ENCODE data around the gene RPTOR.

The RPTOR gene

GRCh38 chr17:80797741-80798594 lies 253.3 kb downstream of the RPTOR start:
- TF ChIP-seq GATA2 (IDR thresholded peaks at IDR 0.05; ENCODE audit: low read depth, low read length) = no peak
- no peak for TF ChIP-seq GATA3 (IDR thresholded peaks at IDR 0.05; ENCODE audit: low read depth, low read length)

DNA sequence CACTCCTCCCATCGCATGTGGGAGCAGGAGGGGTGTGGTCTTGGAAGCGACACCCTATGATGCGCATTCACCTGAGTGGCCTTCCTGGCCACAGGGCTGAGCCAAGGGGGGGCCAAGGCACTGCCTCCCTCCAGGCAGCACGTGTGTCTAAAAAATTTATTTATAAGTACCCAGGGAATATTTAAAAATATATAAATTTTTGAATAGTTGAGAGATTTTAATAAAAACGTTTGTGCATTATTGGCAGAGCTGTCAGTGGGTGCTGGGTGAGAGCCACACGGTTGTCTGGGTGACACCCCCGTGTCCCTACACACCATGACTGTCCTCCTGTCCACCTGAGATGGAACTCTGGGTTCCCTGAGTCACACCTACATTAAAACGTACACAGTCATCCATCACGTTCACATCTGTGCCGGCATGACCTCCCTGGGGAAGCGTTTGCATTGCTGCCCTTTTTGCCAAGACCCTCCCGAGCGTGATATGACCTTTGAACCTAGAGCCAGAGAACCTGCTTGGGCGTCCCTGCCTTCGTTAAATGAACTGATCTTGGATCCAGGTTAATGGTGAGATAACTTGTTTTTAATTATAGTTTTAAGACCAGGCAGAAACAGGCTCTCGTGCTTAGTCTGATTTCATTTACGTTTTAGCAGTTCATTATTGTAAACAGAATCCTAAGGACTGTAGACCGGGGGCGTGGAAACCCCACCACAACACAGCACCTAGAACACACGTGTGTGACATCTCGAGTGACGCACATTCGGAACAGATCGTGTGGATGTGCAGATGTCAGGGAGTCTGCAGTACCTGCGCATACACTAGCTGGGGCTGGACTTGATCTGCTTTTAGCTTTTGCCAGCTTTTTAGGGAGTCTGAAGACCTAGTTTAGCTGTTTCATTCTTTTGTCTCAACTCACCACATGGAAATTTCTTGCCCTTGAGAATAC lies 254.2 kb downstream of the RPTOR start:
- TF ChIP-seq GATA3 (IDR thresholded peaks at IDR 0.05; ENCODE audit: low read depth, low read length) = no peak
- no peak for TF ChIP-seq GATA2 (IDR thresholded peaks at IDR 0.05; ENCODE audit: low read depth, low read length)

- no peak for TF ChIP-seq GATA2 (IDR thresholded peaks at IDR 0.05; ENCODE audit: low read depth, low read length)
- TF ChIP-seq GATA3 (IDR thresholded peaks at IDR 0.05; ENCODE audit: low read depth, low read length) = no peak
These were observed 255.2 kb downstream of the RPTOR start for GRCh38 chr17:80799538-80800480.

- TF ChIP-seq GATA2 (IDR thresholded peaks at IDR 0.05; ENCODE audit: low read depth, low read length) (no peak), GATA3 (IDR thresholded peaks at IDR 0.05; ENCODE audit: low read depth, low read length) (no peak)
These were observed 256.1 kb downstream of the RPTOR start for GRCh38 chr17:80800481-80801391.

GRCh38 chr17:80802626-80803450 lies 258.2 kb downstream of the RPTOR start:
- no peak for TF ChIP-seq GATA3 (IDR thresholded peaks at IDR 0.05; ENCODE audit: low read depth, low read length)
- TF ChIP-seq GATA2 (IDR thresholded peaks at IDR 0.05; ENCODE audit: low read depth, low read length) = no peak

- no peak for TF ChIP-seq GATA3 (IDR thresholded peaks at IDR 0.05; ENCODE audit: low read depth, low read length)
- no peak for TF ChIP-seq GATA2 (IDR thresholded peaks at IDR 0.05; ENCODE audit: low read depth, low read length)
These were observed 259.1 kb downstream of the RPTOR start for GRCh38 chr17:80803451-80804428.

- TF ChIP-seq GATA3 (IDR thresholded peaks at IDR 0.05; ENCODE audit: low read depth, low read length) (no peak), GATA2 (IDR thresholded peaks at IDR 0.05; ENCODE audit: low read depth, low read length) (no peak)
These were observed 259.8 kb downstream of the RPTOR start for GRCh38 chr17:80804466-80804865.

DNA sequence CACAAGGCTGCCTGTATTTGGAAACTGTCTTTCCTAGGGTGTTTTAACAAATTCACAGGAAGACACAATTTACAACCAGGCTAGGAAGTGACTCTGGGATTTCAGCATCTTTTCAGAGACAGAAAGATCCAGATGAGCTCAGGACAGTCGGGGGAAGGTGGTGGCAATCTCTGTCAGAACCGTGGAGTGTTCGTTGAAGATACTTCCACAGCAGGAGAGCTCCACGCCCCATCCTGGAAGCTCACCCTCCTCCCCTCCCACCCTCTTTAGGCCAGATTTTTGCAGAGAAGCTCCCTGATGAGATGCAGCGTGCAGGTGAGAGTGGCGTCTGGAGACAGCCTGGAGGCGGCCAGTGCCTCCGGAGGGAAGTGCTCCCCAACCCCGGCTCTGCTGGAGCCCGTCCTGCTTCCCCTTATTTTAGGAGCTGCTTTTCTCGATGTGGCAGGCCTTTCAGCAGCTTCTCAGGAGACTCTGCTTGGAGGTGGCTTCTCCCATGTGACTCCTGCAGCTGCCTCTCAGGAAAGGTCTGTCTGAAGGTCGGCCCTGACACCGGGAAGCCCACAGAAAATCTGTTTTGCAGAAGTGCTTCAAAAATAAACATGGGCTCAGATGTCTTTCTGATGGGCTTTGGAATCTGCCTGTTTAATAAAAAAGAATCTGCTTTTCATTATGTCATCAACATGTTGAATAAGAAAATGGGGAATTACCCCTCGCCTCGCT lies 260.6 kb downstream of the RPTOR start:
- TF ChIP-seq GATA3 (IDR thresholded peaks at IDR 0.05; ENCODE audit: low read depth, low read length) = no peak
- TF ChIP-seq GATA2 (IDR thresholded peaks at IDR 0.05; ENCODE audit: low read depth, low read length) = no peak

- TF ChIP-seq GATA3 (IDR thresholded peaks at IDR 0.05; ENCODE audit: low read depth, low read length) = no peak
- TF ChIP-seq GATA2 (IDR thresholded peaks at IDR 0.05; ENCODE audit: low read depth, low read length) = no peak
These were observed 262.4 kb downstream of the RPTOR start for GRCh38 chr17:80807014-80807413.

DNA sequence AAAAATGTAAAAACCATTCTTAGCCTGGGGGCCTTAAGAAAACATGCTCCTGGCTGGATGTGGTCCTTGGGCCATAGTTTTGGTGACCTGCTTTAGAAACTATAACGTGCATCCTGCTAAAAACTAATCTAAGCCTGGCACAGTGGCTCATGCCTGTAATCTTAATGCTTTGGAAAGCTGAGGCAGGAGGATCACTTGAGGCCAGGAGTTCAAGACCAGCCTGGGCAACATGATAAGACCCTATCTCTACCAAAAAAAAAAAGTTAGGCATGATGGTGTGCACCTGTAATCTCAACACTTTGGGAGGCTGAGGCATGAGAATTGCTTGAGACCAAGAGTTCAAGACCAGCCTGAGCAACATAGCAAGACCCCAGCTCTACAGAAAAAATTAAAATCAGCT lies 263.2 kb downstream of the RPTOR start:
- TF ChIP-seq GATA3 (IDR thresholded peaks at IDR 0.05; ENCODE audit: low read depth, low read length) (no peak), GATA2 (IDR thresholded peaks at IDR 0.05; ENCODE audit: low read depth, low read length) (no peak)
